BE2C (cell line): ENCODE results near the gene PRKAB1.

Experiments used
- DNase-seq: peaks from one replicate; pipeline ENCODE4 v3.0.0-alpha.2; 2020
- H3K27me3 ChIP-seq: fragments of 250-450 bp; sonication (Bioruptor Pico); 2 replicates; pipeline ENCODE4 v1.5.1; 2020; ENCODE audit warnings: mild to moderate bottlenecking
- H3K36me3 ChIP-seq: fragments of 250-450 bp; sonication (Bioruptor Pico); 2 replicates; pipeline ENCODE4 v1.5.1; 2020; ENCODE audit warnings: mild to moderate bottlenecking
- H3K4me1 ChIP-seq: fragments of 250-450 bp; sonication (Bioruptor Pico); 2 replicates; pipeline ENCODE4 v1.5.1; 2020
- H3K4me3 ChIP-seq: 2 replicates; pipeline ENCODE4 v1.5.1; 2011; ENCODE audit warnings: low read depth, low read length
- H3K9me3 ChIP-seq: fragments of 250-450 bp; sonication (Bioruptor Pico); 2 replicates; pipeline ENCODE4 v1.5.1; 2020
- CTCF ChIP-seq: IDR thresholded peaks from 2 replicates; pipeline ENCODE4 v1.5.1; 2012; ENCODE audit warnings: mild to moderate bottlenecking, low read depth, low read length

PRKAB1 gene

GRCh38 chr12:119683816-119684215 is 15.9 kb downstream of the PRKAB1 start:
- Histone ChIP-seq H3K9me3 (no peaks in the 10 kb centered on the region), H3K36me3 (peaks cover 45% of the 10 kb centered on the region), H3K27me3 (no peaks in the 10 kb centered on the region), H3K4me3 (no peak overlapping the region), H3K4me1 (no peaks in the 10 kb centered on the region)
- TF ChIP-seq CTCF = no peak
- DNase-seq = no peak

DNA sequence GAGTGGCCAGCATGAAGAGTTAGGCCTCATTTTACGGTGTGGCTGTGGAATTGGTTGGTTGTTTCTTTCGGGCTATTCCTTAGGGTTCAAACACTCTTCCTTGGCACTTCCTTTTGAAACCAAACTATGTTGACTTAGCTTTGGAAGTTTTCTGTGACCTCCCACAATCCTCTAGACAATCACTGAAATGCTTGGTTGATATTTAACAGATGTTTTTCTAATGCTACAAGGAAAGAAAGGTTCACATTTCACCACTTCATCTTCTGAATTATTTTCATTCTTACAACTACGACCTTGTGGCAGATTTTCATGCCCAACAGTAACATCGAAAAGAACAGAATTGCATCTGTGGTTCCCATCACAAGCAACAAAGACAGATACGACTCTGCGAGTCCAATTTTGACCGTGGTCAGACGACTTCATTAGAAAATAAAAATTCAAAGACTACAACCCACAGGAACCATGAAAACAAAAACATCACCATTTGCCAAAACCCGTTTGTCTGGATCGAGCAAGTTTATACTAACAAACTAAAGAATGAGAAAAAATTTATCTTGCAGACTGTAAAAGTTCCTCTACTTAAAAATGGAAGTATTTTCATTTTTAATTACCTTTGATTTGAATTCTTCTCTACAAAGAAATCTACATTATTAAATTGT is 16.9 kb downstream of the PRKAB1 start:
- TF ChIP-seq CTCF = no peak
- no peaks in the 10 kb centered on the region for H3K27me3 ChIP-seq
- H3K36me3 ChIP-seq = peaks cover 38% of the 10 kb centered on the region
- no peaks in the 10 kb centered on the region for H3K9me3 ChIP-seq
- no peak overlapping the region for H3K4me3 ChIP-seq
- H3K4me1 ChIP-seq = no peaks in the 10 kb centered on the region
- no peak for DNase-seq

- TF ChIP-seq CTCF = no peak
- no peaks in the 10 kb centered on the region for H3K4me1 ChIP-seq
- peaks cover 38% of the 10 kb centered on the region for H3K36me3 ChIP-seq
- no peaks in the 10 kb centered on the region for H3K9me3 ChIP-seq
- no peak for DNase-seq
- no peak overlapping the region for H3K4me3 ChIP-seq
- no peaks in the 10 kb centered on the region for H3K27me3 ChIP-seq
These were observed 17.4 kb downstream of the PRKAB1 start for GRCh38 chr12:119685375-119685774.

DNA sequence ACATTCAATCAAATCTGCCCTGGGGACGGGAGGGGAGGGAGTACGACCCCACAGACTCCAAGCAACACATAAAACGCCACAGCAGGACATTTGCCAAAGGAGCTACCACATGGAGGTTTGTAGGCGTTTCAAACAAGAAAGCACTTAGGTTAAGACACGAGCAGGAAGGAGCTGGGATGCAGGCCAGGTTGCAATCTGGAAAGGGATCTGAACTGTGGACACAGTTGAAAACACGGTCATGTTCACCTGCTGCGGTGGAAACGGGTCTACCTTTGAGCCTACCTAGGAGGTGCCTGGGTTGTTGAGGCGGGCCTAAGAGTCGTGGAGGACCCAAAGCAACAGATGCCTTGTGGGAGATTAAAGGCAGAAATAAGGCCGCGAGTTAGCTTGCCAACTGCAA is 18.4 kb downstream of the PRKAB1 start:
- H3K36me3 ChIP-seq = peaks cover 32% of the 10 kb centered on the region
- H3K27me3 ChIP-seq = no peaks in the 10 kb centered on the region

DNA sequence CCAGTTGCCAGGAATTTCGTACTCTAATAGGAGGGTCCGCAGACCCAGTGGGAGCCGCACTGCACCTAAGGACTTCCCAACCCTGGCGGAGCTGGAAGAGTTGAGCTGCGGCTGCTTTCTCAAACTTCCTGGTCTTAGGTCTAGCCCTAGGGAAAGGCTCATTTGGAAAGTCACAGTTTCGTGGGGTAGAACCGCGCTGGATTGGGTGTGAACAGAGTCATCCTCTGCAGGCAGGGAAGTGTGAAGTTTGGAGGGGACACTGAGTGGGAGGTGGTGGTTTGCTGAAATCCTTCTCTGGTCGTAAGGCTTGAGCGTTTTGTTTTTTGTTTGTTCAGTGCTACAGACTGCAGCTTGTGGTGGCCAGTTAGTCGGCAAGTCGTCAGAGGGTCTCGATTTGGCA is 18.8 kb downstream of the PRKAB1 start:
- Histone ChIP-seq H3K27me3 (no peaks in the 10 kb centered on the region), H3K9me3 (no peaks in the 10 kb centered on the region), H3K36me3 (peaks cover 32% of the 10 kb centered on the region), H3K4me3 (no peak overlapping the region), H3K4me1 (no peaks in the 10 kb centered on the region)
- TF ChIP-seq CTCF = no peak
- DNase-seq = no peak

More for the DNA sequence above, 18.4 kb downstream of the PRKAB1 start:
- Histone ChIP-seq H3K4me3 (no peak overlapping the region), H3K4me1 (no peaks in the 10 kb centered on the region), H3K9me3 (no peaks in the 10 kb centered on the region)
- DNase-seq = no peak
- TF ChIP-seq CTCF = no peak

DNA sequence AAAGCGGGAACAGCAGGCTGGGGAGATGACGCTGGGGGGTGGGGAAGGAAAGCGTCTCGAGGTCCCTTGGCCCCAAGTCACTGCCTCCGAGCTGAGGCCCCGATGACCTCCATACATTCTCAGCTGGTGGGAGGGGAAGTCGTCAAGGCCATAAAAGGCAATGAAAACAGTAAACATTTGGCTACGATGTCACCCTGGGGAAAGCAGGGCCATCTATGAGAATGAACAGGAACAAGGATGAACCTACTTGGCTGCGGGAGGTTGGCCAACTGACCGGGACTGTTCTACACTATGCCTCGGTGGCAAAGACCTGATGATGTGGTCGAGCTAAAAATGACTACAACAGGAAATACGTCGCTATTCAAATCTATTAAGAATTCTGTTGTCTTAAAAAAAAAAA is 19.5 kb downstream of the PRKAB1 start:
- no peak for TF ChIP-seq CTCF
- Histone ChIP-seq H3K36me3 (peaks cover 32% of the 10 kb centered on the region), H3K27me3 (no peaks in the 10 kb centered on the region), H3K9me3 (no peaks in the 10 kb centered on the region), H3K4me1 (peaks cover 2% of the 10 kb centered on the region), H3K4me3 (no peak overlapping the region)
- DNase-seq = no peak
